ENCODE data around the gene IQCF6.

- TF ChIP-seq POLR2AphosphoS5 (IDR thresholded peaks at IDR 0.05; ENCODE audit: borderline replicate concordance, low read depth, low read length), result no peak
- TF ChIP-seq EZH2 (IDR thresholded peaks at IDR 0.05), result no peak
- TF ChIP-seq FOXP2 (optimal IDR thresholded peaks at IDR 0.05; ENCODE audit: control extremely low read depth, extremely low read length, insufficient read depth), result no peak
Observed at GRCh38 chr3:51750878-51751277, 28.2 kb downstream of the IQCF6 start.
